Measurements from ENCODE around the gene STAP2.

- TF ChIP-seq CTCF (IDR thresholded peaks at IDR 0.05; ENCODE audit: insufficient read depth, low read length): no peak
- TF ChIP-seq REST (IDR thresholded peaks at IDR 0.05; ENCODE audit: insufficient replicate concordance, low read depth): no peak
- no peak for TF ChIP-seq SPI1 (IDR thresholded peaks at IDR 0.05; ENCODE audit: borderline replicate concordance, low read depth)
- no peak for TF ChIP-seq POLR2AphosphoS5 (IDR thresholded peaks at IDR 0.05; ENCODE audit: low read depth)
Measured at GRCh38 chr19:4292515-4292914, 46.1 kb downstream of the STAP2 start.

Measured in HL-60 (cell line).